NCI-H345 (cell line): Measurements from ENCODE around the gene SPECC1L.

Experiments used
- DNase-seq: peaks from one replicate; lab custom pipeline; 2025; lab: John Stamatoyannopoulos, UW

Gene SPECC1L

GRCh38 chr22:24442352-24442744, 171.7 kb downstream of the SPECC1L start:
- no peak for DNase-seq

GRCh38 chr22:24443668-24444067, 173.0 kb downstream of the SPECC1L start:
- no peak for DNase-seq

GRCh38 chr22:24444251-24444650, 173.6 kb downstream of the SPECC1L start:
- DNase-seq, result no peak

GRCh38 chr22:24444729-24445466, 174.3 kb downstream of the SPECC1L start:
- DNase-seq, result no peak

GRCh38 chr22:24445481-24446259, 175.0 kb downstream of the SPECC1L start:
- no peak for DNase-seq

GRCh38 chr22:24446260-24446611, 175.6 kb downstream of the SPECC1L start:
- DNase-seq, result no peak

GRCh38 chr22:24450610-24451009, 180.0 kb downstream of the SPECC1L start:
- DNase-seq, result no peak

- no peak for DNase-seq
Measured at GRCh38 chr22:24451162-24451561, 180.5 kb downstream of the SPECC1L start.

- no peak for DNase-seq
Measured at GRCh38 chr22:24453853-24454252, 183.2 kb downstream of the SPECC1L start.

GRCh38 chr22:24455039-24455438, 184.4 kb downstream of the SPECC1L start:
- DNase-seq, result no peak

GRCh38 chr22:24455751-24456426, 185.3 kb downstream of the SPECC1L start:
- no peak for DNase-seq

GRCh38 chr22:24457894-24458420, 187.3 kb downstream of the SPECC1L start:
- no peak for DNase-seq

- no peak for DNase-seq
Measured at GRCh38 chr22:24459911-24460310, 189.3 kb downstream of the SPECC1L start.

- DNase-seq, result no peak
Measured at GRCh38 chr22:24460418-24461089, 189.9 kb downstream of the SPECC1L start.

- no peak for DNase-seq
Measured at GRCh38 chr22:24463071-24463760, 192.6 kb downstream of the SPECC1L start.

- DNase-seq, result no peak
Measured at GRCh38 chr22:24465566-24465965, 194.9 kb downstream of the SPECC1L start.

GRCh38 chr22:24465975-24466374, 195.3 kb downstream of the SPECC1L start:
- DNase-seq, result no peak

- DNase-seq, result no peak
Measured at GRCh38 chr22:24466716-24467328, 196.2 kb downstream of the SPECC1L start.

GRCh38 chr22:24467340-24467739, 196.7 kb downstream of the SPECC1L start:
- DNase-seq, result no peak
